NCI-H748 treated with DMSO at 0.1 percent for 48 hours (cell line): Measurements from ENCODE around the gene ZNF367.

ENCODE experiments used
- DNase-seq: peaks from one replicate; lab custom pipeline; 2025; lab: John Stamatoyannopoulos, UW

The ZNF367 gene

DNA sequence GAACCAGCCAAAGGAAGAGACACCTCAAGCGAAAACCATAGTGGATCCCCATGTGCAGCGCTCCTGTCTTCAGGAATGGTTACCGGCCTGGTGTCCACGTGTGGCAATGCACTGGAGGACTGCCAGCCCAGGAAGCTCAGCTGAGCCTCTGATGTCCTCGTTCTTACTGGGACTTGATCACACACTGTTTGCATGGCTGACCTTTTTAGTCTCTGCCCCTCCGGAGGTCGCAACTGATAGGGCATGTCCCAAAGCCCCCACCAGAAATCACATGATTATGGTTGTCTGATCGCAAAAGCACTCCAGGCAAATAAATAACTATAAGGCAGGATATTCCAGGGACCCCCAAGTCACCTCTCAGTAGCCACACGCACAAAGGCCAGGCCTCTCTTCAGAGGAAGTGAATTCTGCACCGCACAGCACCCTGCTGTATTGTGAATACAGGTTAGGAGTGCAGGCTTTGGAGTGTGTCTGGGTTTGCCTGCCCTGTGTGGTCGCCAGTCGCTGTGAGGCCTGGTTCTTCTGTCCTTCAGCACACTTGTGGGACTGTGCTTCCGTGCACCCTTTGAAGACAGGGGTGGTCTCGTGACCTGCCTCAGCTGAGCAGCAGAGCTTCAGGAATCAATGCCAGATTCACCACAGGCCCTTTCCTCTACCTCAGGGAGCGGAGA is 18.4 kb upstream of the ZNF367 start:
- DNase-seq = no peak

DNA sequence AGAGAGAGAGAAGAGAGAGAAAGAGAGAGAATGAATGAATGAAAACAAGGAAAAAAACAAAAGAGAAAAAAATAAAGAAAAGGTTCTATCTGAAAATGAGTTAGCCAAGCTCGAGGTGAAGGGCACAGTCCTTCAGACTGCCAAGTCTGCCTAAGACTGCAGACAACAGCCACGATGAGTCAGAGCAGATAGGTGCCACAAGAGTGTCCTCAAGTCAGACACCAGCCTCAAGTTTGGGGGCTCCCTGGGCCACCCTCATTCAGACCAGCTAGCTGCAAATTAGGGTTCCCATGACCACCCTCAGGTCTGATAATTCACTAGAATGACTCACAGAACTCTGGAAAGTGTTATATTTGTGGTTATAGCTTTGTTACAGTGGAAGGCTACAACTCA is 17.9 kb upstream of the ZNF367 start:
- DNase-seq = no peak

DNA sequence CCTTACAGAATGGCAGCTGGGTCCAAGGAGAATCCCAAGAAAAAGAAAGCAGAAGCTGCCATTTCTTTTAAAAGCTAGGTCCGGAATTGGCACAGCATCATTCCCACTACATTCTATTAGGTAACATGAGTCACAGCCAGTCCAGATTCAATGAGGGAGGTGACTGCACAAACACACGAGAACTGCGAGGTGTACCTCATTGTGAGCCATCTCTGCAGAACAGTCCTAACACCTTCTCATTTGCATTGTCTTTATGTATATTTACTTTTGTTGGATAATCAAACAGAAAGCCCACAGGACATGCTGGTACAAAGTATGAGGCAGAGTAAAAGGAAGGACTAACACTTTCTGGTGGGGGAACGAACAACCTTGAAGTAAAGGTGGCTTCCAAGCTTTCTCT is 17.2 kb upstream of the ZNF367 start:
- no peak for DNase-seq

DNA sequence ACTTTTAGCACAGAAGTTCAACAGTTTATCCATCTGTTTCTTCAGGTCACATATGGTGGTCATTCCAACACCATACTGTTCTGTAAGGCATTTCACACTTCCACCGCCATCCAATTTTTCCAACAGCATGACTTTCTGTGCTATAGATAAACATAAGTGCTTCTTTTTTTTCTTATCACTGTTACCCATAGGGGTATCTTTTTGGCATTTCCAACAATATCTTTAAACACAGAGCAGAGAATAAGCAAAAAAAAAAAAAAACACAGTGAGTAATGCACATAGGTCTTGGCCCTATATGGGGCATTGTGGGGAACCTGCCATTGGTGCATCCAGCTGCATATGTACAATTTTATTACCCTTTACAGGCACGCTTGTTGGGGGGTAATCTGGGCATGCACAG is 12.2 kb upstream of the ZNF367 start:
- DNase-seq = no peak

DNA sequence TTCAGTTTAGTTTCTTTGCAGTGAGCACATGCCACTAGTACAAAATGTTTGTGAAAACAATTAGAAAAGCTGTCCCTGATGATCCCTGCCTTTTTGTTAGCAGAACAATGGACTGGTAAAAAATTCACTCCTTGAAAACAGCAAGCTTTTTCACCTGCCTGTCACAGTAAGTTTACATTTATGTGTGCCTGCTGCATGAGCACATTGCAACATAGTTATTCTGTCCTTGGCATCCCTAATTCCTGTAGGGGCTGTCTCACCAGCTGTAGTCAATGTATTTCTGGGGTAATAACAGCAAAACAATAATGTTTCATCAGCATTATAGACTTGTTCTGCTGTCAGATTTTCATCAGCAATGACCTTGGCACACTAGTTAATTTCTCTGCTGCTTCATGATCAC is 11.6 kb upstream of the ZNF367 start:
- no peak for DNase-seq

DNA sequence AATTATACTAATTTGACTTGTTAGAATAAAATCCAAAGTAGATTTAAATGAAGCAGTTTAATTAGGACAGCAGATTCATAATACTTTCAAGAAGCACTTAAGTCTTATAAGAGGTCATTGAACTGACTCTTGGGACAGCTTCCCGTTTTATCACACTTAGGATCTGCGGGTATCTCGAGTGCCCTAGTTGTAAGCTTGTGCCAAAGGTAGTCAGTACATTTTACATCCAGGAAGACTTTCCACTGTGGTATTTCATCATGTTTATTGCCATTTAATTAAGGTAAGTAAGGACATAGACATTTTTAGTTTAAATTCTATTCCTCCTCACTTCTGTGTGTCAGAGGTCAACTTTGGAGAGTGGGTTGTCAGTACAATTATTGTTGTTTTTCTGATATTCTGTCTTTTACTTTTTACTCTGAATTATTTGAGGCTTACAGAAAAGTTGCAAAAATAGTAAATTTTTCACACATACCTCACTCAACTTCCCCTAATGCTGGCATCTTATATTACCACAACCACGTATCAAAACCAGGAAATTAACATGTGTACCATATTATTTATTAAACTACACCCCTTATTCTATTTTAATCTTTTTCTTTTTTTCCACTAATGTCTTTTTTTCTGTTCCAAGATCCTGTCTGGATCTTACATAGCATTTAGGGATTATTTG is 7.5 kb upstream of the ZNF367 start:
- no peak for DNase-seq

DNA sequence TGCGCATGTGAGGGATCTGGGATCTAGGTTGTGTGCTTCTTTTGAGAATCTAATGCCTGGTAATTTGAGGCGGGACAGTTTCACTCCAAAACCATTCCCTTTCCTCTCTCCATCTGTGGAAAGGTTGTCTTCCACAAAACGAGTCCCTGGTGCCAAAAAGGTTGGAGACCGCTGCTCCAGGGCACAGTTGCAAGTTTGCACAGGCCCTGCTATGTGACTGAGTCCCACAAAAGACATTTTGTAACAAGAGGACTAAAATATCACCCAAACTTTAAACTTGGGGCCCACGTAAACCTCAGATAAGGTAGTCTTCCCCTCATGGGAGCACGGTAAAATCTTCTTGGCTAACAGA is 5.8 kb upstream of the ZNF367 start:
- DNase-seq = no peak

DNA sequence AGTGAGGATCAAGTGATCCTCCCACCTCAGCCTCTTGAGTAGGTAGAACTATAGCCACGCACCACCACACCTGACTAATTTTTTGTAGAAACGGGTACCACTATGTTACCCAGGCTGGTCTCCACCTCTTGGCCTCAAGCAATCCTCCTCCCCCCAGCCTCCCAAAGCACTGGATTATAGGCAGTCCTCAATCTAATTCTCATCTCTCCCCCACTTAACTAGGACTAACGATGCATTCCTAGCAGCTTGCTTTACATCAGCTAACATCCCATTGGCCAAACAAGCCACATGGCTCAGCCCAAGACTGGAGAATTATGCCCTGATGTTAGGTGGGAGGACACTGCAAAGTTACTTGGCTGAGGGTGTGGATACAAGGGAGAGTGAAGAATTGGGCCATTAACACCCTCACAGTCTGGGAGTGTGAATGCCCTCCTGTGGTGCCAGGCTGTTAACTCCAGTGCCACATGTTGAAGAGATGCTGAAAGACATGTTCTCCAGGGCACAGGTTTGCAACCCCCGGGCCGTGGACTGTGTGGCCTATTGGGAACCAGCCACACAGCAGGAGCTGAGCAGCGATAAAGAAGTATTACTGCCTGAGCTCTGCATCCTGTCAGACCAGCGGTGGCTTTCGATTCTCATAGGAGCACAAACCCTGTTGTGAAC is 5.3 kb upstream of the ZNF367 start:
- DNase-seq = no peak

DNA sequence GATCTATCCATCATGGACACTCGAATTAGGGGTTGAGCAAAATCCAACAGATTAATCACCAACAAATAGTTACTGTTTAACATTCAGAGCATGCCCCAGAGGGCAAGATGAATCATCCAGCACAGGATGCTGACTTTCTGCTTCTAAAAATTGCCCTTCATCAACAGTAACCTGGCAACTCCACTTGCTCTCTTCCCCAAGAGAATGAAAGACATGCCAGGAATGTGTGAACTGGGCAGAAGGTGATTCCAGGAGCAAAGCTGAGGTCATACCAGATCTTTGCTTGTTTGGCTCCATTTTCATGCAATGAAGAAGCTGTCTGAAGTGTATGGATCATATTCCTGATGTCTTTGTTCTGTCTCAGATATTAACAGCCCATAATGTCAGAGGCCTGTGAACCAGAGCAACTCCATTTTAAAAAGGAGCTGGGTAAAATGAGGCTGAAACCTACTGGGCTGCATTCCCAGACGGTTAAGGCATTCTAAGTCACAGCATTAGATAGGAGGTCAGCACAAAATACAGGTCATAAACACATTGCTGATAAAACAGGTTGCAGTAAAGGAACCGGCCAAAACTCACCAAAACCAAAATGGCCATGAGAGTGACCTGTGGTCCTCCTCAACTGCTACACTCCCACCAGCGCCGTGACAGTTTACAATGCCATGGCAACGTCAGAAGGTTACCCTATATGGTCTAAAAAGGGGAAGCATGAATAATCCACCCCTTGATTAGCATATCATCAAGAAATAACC is 2.5 kb upstream of the ZNF367 start:
- no peak for DNase-seq

DNA sequence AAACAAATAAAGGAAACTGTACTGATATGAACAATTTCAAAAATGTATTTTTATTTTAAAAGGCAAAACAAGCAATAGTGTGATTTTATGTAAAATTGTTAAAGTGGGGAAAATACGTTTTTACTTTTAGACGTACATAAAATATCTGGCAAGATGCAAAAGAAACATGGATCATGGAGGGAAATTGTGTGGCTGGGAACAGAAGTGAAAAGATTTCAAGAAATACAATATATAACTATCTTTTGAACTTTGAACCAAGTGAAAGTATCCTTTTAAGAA is 1.5 kb upstream of the ZNF367 start:
- DNase-seq = no peak

DNA sequence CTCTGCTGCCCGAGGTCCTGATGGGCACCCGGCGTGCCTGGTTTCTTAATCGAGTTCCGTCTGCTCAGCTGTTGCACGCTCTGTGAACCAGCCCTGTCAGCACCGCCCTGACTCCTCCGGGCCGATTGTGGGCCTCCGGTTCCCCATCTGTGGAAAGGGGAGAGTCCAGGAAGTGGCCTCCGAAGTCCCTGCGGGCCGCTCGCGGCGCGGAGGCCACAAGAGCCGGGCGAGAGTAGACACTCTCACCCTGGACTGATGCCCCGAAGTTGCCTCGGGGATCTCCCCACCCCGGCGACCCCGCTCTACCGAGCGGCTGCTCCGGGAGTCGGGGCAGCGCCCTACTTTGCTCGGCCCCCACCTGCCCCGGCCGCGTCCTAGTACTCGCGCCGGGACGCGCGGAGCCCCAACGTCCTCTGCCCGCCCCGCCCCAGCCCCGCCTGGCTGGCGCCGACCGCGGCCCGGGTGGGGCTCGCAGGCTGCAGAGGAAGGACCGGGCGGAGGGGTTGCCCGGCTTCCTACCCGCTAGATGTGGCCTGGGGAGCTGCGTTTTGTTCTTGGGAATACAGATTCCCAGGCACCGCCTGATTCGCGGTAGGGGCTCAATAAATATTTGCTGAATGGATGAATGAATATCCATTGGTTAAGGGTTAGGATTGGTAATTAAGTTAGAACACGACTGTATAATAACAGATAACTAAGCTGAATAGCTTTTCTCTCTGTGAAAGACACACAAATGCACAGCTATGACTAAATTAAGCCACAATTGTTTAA is 935 bp upstream of the ZNF367 start:
- peak; percentile 91 for DNase-seq

DNA sequence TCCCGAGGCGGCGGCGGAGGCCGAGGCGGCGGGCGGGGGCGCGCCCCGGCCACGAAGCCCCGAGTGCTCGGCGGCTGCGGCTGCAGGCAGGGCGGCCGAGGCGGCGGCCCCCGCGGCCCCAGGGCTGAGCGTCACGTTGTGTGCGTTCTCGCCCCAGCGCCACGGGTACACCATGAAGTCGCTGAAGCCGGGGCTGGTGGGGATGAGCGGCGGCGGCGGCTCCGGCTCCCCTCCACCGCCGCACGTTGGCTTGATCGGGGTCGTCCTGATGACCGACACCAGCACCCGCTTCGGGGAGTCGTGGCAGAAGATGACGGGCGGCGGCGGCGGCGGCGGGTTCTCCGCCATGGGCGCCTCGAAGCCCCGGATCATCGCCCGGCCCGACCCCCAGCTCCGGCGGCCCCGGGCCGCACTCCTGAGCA is 498 bp downstream of the ZNF367 start:
- DNase-seq = no peak

DNA sequence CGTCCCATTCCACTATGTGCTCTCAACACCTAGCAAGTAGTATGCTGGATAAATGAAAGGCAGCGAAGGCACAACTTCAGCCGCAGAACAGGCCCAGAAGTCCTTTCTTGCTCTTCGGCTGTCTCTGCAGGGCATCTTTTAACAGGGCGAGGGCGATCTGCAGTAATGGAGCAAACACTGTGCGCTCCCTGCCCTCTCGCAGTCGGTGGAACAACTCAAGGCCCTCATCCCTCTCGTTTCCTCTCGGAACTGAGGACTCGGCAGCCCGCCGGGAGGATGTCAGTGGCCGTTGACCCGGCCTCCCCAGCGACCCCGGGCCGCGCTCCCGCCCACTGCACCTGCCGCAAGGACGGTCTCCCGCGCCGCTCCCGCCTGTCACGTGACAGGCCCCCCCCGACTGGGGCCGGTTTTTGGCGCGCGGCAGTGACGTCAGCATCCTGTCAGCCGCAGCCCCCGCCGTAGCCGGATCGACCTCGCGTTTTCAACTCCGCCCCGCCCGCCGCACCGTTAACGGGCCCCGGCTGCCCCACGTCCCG is 1.1 kb downstream of the ZNF367 start:
- DNase-seq = peak; percentile 61

DNA sequence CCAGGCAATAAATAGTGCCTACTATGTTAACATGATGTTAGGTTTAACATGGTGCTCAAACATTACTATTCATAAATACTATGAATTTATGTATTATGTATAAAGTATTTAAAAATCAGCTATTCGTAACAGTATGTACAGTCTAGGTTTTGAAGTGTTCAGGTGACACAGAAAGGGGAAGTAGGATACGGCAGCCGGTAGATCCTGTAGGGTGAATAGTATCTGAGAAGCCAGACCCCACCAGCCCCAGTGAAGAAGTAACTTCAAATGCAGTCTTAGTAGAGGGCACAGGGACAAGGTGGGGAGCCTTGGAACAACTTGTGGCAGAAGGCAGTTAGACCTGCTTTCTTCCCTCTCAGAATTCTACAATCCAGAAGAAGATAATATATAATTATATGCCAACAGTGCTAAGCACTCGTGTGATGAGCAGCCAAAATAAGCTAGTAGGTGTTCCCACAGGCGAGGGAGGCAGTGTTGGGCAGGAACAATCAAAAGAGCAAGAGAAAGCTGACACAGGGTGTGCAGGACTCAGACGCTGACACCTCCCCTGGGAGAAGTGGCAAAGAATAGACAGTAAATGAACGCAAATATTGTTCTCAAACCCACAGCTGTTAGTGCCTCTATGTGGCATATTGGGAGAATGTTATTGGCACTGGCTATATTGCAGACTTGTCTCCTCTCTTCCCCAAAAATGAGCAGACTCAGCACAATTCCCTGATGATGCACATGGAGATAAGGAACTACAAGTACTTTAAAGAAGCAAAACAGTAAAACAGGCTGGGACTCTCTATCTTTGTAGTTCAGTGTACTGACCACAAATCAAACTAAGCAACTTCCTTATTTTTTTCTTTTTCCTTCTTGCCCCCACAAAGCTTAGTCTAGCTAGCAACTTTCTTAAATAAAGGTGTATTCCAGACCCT is 4.6 kb downstream of the ZNF367 start:
- no peak for DNase-seq

DNA sequence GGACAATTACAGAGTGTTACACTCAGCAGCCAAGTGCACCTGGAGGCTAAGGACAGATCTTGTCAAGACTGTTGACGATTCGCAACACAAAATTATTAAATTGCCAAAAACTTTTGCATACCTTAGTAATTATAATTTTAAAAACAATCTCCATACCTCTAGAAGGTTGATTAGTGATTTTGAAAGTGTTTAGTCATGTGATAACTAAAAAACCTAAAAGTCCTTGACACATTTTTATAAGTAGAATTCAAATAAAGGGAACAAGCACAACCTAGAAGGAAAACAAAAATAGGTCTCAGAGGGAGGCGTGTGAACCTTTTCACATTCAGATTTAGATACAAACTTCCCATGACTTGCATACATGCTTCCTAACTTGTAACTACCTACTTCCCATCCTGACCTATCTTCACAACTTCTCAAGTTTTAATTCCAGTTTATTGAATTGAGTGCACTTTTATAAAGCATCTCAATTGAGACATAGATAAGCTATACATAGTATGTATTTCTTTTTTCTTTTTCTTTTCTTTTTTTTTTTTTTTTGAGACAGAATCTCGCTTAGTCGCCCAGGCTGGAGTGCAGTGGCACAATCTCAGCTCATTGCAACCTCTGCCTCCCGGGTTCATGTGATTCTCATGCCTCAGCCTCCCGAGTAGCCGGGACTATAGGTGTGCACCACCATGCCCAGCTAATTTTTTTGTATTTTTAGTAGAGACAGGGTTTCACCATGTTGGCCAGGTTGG is 5.8 kb downstream of the ZNF367 start:
- DNase-seq = no peak

DNA sequence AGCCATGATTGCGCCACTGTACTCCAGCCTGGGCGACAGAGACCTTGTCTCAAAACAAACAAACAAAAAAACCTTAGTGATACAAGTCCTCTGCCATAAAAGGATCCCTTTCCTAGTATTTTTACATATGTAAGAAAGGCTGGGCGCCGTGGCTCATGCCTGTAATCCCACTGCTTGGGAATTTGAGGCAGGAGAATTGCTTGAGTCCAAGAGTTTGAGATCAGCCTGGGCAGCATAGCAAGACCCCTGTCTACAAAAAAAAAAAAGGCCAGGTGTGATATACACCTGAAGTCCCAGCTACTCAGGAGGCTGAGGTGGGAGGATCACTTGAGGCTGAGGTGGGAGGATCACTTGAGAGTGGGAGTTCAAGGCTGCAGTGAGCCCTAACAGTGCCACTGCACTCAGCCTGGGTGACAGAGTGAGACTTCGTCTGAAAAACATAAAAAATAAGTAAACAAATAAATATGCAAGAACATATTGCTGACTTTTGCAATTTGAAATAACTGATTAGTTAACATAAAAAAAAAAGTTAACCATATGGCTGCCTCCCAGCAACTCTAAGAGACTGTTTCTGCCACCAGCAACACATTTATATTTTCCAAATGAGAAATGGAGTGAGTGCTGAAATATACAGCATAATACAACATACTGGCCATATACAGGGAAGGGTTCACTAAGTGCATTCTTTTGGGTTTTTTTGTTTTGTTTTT is 6.9 kb downstream of the ZNF367 start:
- no peak for DNase-seq

DNA sequence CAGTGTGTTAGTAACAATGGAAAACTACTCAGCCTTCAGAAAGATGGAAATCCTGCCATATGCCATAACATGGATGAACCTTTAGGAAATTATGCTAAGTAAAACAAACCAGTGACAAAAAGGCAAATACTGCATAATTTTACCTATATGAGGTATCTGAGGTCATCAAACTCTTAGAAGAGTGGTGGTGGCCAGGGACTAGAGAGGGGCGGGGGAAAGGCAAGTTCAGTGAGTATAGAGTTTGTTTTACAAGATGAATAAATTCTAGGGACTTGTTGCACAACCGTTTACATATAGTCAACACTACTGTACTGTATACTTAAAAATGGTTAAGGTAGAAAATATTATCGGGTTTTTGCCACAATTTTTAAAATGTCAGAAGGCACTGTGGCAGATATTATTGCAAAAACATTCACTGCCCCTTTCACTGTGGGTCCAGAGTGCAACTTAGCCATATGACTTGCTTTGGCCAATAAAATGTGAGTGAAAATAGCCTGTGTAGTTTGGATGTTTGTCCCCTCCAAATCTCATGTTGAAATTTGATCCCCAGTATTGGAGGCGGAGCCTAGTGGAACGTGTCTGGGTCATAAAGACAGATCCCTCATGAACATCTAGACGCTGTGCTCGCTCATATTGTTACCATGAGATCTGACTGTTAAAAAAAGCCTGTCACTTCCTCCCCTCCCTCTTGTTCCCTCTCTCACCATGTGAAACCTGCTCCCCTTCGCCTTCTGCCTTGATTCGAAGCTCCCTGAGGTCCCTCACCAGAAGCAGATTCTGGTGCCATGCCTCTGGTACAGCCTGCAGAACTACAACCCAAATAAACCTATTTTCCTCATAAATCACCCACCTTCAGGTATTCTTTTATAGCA is 9.5 kb downstream of the ZNF367 start:
- DNase-seq = no peak

DNA sequence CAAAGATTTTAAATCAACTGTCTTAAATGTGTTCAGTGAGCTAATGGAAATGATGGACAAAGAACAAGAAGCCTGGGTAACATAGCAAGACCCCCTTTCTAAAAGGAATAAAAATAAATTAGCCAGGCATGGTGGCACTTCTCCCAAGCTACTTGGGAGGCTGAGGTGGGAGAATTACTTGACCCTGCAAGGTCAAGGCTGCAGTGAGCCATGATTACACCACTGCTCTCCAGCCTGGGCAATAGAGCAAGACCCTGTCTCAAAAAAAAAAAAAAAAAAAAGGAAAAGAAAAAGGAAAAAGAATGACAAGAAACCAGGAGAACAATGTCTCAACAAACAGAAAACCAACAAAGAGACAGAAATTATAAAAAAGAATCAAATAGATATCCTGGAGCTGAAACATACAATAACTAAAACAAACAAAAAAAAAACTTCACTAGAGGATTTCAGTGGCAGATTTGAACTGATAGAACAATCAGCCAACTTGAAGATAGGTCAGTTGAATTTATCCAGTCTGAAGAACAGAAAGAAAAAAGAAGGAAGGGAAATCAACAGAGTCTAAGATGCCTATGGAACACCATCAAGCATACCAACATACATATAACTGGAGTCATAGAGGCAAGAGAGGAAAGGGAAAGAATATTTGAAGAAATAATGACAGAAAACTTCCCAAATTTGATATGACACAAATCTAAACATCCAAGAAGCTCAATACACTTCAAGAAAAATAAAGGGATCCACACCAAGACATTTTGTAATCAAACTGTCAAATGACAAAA is 17.8 kb downstream of the ZNF367 start:
- DNase-seq = no peak
